ENCODE results near the gene HMGB4. TPM values are rescaled to one million over a fixed set of nuclear protein-coding genes. Genes with fewer than 3 reads are reported as not detected.

The HMGB4 gene
- not detected in 2 replicates for total RNA-seq

GRCh38 chr1:33863779-33864178 is at the start of gene HMGB4:
Gene HMGB4 (plus strand): TSS chr1:33864079. CDS start chr1:33864192, 113 bp downstream.

All from mesangial cell (primary cell).